ENCODE measurements around the gene IFRD2. TPM values are rescaled to one million over a fixed set of nuclear protein-coding genes. Genes with fewer than 3 reads are reported as not detected.

Gene IFRD2
- total RNA-seq, 1 experiment from 2014 or later: 223 TPM

DNA sequence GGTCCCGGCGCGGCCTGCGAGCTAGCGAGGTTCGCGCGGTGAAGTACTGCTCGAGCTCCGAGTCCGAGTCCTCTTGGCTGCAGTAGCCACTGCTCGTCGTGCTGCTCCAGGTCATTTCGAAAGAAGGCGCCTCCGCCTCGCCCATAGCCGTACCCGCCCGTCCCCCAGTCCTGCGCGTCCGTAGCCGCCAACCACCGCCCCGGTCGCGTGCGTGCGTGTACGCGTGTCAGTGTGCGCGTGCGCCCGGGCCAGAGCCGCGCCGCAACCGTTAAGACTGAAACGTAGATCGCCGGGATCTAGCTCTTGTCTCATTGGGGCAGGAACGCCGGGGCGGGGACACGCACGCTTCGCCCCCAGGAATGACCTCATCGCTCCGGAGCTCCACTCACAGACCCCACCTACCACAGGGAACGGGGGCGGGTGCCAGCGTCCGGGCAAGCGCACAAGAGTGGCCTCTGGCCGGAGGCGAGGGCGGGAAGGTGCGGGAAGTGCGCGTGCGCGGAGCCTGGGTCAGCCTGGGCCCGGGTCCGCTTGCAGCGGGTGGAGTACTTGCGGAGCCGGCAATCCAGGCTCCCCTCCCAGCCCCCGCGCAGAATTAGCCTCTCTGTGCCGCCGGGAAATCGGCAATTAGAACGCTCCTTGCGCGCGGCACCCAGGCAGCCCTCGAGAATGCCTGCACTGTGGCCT, 45.1 kb upstream of the IFRD2 start:
- Histone ChIP-seq H3K36me3 (ENCODE audit: low read depth, low read length) (no peaks in the 10 kb centered on the region; the same call in 1 of the 2 replicates), H4K20me1 (ENCODE audit: low read length) (peaks cover 13% of the 10 kb centered on the region; the same call in 1 of the 2 replicates), H3K9me2 (replicated peaks; ENCODE audit: low read length) (no peaks in the 10 kb centered on the region), H3K27ac (ENCODE audit: low read length) (peak overlapping the region; percentile 72), H3K9ac (ENCODE audit: low read length) (peak overlapping the region; percentile 89), H2AFZ (ENCODE audit: low read length) (peak overlapping the region; percentile 88), H3K9me3 (ENCODE audit: low read length) (no peaks in the 10 kb centered on the region), H3K4me1 (ENCODE audit: insufficient read depth, low read length) (peaks cover 32% of the 10 kb centered on the region), H3K4me2 (ENCODE audit: low read length) (peak overlapping the region; percentile 88), H3K79me2 (ENCODE audit: low read length) (peaks cover 48% of the 10 kb centered on the region), H3F3A (ENCODE audit: low read length, unreplicated experiment) (no peaks in the 10 kb centered on the region), H3K27me3 (ENCODE audit: low read length) (no peaks in the 10 kb centered on the region), H3K4me3 (ENCODE audit: low read length) (peak overlapping the region; percentile 89)
- ATAC-seq: peak; percentile 88
- TF ChIP-seq EZH2 (IDR thresholded peaks at IDR 0.05; ENCODE audit: low read length, unreplicated experiment) (no peak), EZH2phosphoT487 (IDR thresholded peaks at IDR 0.05; ENCODE audit: borderline replicate concordance, low read length) (no peak)
- TF ChIP-seq, protein P1, sequence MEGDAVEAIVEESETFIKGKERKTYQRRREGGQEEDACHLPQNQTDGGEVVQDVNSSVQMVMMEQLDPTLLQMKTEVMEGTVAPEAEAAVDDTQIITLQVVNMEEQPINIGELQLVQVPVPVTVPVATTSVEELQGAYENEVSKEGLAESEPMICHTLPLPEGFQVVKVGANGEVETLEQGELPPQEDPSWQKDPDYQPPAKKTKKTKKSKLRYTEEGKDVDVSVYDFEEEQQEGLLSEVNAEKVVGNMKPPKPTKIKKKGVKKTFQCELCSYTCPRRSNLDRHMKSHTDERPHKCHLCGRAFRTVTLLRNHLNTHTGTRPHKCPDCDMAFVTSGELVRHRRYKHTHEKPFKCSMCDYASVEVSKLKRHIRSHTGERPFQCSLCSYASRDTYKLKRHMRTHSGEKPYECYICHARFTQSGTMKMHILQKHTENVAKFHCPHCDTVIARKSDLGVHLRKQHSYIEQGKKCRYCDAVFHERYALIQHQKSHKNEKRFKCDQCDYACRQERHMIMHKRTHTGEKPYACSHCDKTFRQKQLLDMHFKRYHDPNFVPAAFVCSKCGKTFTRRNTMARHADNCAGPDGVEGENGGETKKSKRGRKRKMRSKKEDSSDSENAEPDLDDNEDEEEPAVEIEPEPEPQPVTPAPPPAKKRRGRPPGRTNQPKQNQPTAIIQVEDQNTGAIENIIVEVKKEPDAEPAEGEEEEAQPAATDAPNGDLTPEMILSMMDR (conservative IDR thresholded peaks at IDR 0.05; ENCODE audit: low read depth, low read length): no peak
- CTCF ChIA-PET: interaction anchor here (0.6 to 1.3 kb wide), 10 partner anchors 8 to 1646 kb away, joined by 3 to 10 read pairs (median 4); partner anchors contain the start of genes CYB561D2, NPRL2, TUSC2 and ZMYND10
- intact Hi-C loops (cut with micrococcal nuclease): no loop called here
- POLR2A ChIA-PET (ENCODE audit: unreplicated experiment): interaction anchor here (0.5 to 1.4 kb wide), 12 partner anchors 9 to 1768 kb away, joined by 3 to 17 read pairs (median 5); partner anchors contain the start of genes CISH, CYB561D2, HYAL3 and IFRD2
- BruUV-seq (replicated peaks): no TSS peak
- DNase-seq: peak; percentile 99

DNA sequence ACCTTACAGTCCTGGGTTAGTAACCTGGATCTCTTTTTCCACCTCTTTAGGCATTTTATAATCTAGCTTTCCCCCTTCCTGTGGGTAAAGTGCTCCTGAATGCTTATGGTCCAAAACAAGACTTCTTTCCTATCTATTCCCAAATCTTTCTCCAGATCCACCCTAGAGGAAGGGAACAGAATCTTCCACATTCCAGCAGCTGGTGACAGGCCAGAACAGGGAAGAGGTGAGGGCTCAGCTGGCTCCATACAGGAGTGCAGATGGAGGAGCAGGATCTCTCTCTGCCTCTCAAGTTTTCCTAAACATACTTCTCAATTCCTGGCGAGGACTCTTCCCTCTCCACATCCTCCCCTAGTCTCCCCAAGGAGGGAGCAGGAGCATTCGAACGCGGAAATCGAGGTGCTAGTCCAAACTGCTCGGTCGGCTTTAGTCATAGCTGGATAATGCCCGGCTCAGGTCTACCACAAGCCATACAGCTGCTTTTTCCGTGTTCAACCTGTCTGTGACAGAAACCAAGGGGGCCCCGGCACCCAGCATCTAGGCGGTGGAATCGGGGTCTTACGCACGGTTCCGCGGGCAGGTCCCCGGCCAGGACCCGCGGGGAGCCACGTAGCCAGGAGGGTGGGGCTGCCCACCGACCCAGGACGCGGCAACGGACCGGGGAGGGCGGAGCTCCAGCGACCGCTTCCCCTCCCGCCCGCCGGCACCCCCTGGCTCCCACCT, 44.4 kb upstream of the IFRD2 start:
- H3K27ac ChIP-seq (ENCODE audit: low read length): peak overlapping the region; percentile 72
- H3F3A ChIP-seq (ENCODE audit: low read length, unreplicated experiment): no peaks in the 10 kb centered on the region
- H3K9me3 ChIP-seq (ENCODE audit: low read length): no peaks in the 10 kb centered on the region
- peak overlapping the region; percentile 89 for H3K9ac ChIP-seq (ENCODE audit: low read length)
- peak overlapping the region; percentile 89 for H3K4me3 ChIP-seq (ENCODE audit: low read length)
- POLR2A ChIA-PET (ENCODE audit: unreplicated experiment): interaction anchor here (0.5 to 1.4 kb wide), 12 partner anchors 8 to 1769 kb away, joined by 3 to 17 read pairs (median 5); partner anchors contain the start of genes CISH, CYB561D2, HYAL3 and IFRD2
- H2AFZ ChIP-seq (ENCODE audit: low read length): peak overlapping the region; percentile 88
- no peaks in the 10 kb centered on the region for H3K27me3 ChIP-seq (ENCODE audit: low read length)
- CTCF ChIA-PET: interaction anchor here (0.6 to 1.3 kb wide), 10 partner anchors 9 to 1646 kb away, joined by 3 to 10 read pairs (median 4); partner anchors contain the start of genes TUSC2 and ZMYND10
- no peak for TF ChIP-seq EZH2phosphoT487 (IDR thresholded peaks at IDR 0.05; ENCODE audit: borderline replicate concordance, low read length)
- TF ChIP-seq, protein P1 (conservative IDR thresholded peaks at IDR 0.05; ENCODE audit: low read depth, low read length): 0 out of 2 replicates have a peak, but pooled peaks have one; percentile 11
- H3K36me3 ChIP-seq (ENCODE audit: low read depth, low read length): peaks cover 6% of the 10 kb centered on the region; the same call in 1 of the 2 replicates
- intact Hi-C loops (cut with micrococcal nuclease): no loop called here
- H3K4me2 ChIP-seq (ENCODE audit: low read length): peak overlapping the region; percentile 88
- DNase-seq (peak; percentile 34), ATAC-seq (peak; percentile 46)
- H3K79me2 ChIP-seq (ENCODE audit: low read length): peaks cover 53% of the 10 kb centered on the region
- TSS peak; percentile 73 for BruUV-seq (replicated peaks)
- peaks cover 32% of the 10 kb centered on the region for H3K4me1 ChIP-seq (ENCODE audit: insufficient read depth, low read length)
- peaks cover 13% of the 10 kb centered on the region; the same call in 1 of the 2 replicates for H4K20me1 ChIP-seq (ENCODE audit: low read length)
- H3K9me2 ChIP-seq (replicated peaks; ENCODE audit: low read length): no peaks in the 10 kb centered on the region
